SU-DHL-6 (cell line): ENCODE results near the gene PPP1CA.

Experiments
- CTCF ChIP-seq: fragments of 200-600 bp; sonication (generic); IDR thresholded peaks from one replicate; pipeline ENCODE4 v1.5.1; 2017; ENCODE audit warnings: antibody characterized with exemption, mild to moderate bottlenecking, low read length, moderate library complexity; ENCODE audit not compliant: insufficient read depth, poor library complexity, severe bottlenecking
- EZH2phosphoT487 ChIP-seq: fragments of 200-600 bp; sonication (generic), shearing (Covaris generic); conservative IDR thresholded peaks from 2 replicates; pipeline ENCODE4 v1.6.1; 2018; ENCODE audit warnings: mild to moderate bottlenecking, antibody characterized with exemption, low read length, moderate library complexity, mixed read lengths

DNA sequence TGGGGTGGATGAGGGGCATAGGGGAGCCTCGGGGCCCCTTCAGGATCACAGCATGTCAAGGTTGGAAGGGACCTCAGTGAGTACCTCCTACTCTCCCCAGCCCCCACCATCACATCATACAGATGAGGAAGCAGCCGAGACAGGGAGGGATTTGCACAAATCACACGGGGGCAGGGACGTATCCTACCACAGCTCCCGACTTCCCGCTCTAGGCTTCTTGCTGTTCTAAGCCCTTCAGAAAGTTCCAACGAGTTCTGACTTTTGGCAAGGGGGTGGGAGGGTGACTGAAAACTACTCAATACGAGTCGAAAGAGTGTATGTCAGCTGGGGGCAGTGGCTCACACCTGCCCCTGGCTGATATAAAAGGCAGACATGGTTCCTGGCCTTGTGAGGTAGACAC, 14.6 kb downstream of the PPP1CA start:
- no peak for TF ChIP-seq CTCF
- TF ChIP-seq EZH2phosphoT487 = no peak
